Activated T-helper 1 cell treated with Interleukin-2 at 50 U/mL for 16 hours (primary cell): Measurements from ENCODE around the gene ADAM15.

ENCODE experiments used
- DNase-seq: peaks from one replicate; pipeline ENCODE4 v3.0.0-alpha.2; 2020; ENCODE audit warnings: low read depth

The ADAM15 gene

DNA sequence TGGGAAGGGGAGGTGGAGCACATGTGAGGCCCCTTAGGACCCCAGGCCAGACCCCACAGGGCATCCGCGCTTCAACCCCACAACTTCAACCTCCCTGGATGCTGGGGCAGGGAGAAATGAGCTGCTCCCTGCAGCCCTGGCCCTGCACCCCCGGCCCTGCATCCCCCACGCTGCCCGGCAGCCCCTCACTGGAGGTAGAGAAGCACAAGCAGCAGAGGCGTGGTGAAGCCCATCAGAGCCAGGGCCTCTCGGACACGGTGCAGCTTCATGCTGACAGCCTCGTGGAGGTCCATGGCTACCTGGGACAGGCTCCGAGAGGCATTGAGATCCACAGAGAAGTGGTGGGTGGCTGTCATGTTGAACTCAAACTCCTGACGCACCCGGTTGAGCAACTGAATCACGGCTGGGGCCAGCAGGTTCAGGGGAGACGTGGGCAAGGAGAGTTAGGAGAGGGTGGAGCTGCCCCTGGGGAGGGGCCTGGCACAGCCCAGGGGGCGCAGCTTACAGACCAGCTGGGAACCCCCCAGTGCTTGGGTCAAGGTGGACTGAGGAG lies 20.8 kb upstream of the ADAM15 start:
- DNase-seq = no peak

DNA sequence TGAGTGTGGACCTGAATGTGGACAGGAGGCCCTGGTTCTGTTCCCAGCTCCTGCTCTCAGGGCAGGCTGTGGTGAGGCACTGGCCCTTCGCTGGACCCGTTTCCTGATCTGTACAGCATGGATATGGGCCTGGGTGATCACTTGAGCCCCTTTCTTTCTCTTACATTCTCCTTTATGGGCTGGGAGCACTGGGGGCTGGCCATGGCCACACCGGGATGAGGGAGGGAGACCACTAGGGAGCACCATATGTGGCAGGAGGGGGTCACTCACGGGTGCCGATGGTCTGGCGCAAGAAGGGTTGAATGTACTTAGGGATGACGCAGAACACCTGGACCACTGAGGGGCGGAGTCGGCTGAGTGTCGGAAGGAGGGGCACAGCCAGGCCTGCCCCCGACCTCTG lies 20.2 kb upstream of the ADAM15 start:
- no peak for DNase-seq

DNA sequence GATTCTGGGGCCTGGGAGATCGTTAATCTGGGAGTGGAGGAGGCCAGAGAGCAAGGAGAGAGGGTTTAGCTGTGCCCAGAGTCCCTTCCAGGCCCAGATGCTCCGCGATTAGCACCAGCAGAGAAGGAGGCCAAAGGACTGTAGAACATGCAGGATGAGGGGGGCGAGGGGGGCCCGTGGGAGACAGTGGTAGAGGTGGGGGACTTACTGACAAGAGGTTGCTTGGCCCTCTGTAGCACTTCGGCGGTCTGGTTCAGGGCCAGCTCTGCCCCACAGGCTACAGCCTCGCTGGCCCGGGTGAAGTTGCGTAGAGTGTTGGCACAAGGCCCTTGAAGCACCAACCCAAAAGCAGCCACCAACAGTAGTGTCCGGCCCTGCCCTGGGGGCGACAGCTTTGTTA lies 18.2 kb upstream of the ADAM15 start:
- no peak for DNase-seq

DNA sequence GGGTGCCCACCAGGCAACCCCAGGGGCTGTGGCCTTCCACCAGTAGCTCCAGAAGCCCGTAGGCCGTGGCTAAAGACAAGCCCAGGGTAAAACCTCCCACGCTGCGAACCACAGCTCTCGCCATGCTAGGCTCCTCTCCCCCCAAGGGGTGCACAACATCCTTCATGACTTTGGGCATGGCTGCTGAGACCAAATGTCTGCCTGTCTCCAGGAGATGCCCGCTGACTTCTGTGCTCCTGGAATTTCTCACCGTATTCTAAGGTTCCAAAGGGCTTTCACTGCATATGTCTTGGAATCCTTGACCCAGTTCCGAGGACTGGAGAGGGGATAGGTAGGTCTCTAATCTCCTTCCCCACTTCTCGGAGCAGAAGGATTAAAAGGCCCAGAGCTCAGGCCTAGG lies 17.6 kb upstream of the ADAM15 start, which contains the start of the genes DCST1 and DCST2:
Gene DCST1, plus strand, starts transcription at position 301 of the 400 bp plus-strand sequence. CDS start 213 bp downstream, outside the sequence.
Gene DCST2, minus strand, starts transcription at position 258 of the 400 bp plus-strand sequence. Its CDS starts 80 bp downstream, at position 178.
- DNase-seq = no peak

DNA sequence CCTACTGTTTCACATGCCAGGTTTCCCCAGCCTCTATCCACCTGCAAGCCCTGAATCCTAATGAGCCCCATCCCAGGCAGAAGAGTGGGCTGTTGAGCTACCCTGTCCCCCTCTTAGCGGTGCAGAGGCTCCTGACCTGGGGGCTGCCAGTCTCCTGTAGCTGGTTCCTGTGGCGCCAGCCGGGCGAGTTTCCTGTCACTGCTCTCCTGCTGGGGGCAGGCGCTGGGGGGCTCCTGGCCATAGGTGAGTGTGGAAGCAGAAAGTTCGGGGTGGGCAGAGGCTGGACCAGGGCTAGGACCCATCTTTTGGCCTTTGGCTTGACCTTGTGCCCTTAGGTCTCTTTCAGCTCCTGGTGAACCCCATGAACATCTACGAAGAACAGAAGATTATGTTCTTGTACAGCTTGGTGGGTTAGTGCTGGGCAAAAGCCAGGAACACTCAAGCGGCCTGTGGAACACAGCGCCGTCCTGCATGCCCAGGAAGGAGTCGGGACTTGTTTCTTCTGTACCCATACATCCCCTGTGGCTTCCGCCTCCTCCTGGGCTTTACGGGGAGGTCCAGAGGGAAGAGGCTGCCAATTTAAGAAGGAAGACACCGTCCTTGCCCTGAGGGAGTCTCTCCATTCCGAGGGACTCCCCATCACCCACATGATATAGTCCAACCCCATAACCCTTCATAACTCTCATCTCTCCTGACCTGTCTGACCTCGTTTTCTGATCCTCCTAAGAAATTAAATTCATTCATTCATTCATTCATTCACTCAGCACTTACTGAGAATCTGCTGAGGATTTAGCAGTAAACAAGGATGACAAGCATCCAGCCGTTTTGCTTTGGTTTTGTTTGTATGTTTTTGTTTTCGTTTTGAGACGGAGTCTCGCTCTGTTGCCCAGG lies 16.6 kb upstream of the ADAM15 start:
- DNase-seq = no peak

DNA sequence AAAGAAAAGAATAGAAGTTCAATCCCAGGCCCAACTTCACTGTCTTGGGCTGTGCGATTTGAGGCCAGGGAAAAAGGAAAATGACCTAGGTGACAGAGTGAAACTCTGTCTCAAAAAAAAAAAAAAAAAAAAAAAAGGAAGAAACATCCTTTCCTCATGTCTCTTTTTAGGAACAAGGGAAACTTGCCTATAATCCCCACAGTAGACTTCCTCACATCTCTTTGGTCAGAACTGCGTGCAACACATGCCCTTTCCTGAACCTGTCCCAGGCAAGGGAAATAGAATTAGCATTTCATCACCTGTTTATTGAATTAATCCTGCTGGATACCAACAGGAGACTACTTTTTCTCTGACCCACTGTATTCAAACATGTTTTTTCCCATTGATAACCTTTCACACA lies 15.2 kb upstream of the ADAM15 start:
- DNase-seq = no peak

DNA sequence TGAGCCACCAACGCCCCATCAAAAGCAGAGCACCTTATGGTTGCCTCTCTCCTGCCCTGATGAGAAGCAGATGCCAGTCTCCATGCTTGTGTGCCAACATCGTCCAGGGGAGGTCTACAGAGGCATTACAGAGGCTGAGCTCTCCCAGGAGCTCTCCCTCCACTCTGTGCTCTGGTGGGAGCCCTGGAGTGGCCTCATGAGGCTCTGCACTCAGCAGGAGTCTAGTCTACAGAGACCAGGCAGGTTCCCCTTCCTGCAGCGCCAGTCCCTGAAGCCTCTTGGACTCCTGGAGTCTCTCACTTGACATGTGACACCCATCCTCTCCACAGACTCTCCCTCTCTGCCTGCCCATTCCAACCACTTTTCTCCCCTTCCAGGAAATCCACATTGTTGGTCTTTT lies 14.1 kb upstream of the ADAM15 start:
- DNase-seq = no peak

DNA sequence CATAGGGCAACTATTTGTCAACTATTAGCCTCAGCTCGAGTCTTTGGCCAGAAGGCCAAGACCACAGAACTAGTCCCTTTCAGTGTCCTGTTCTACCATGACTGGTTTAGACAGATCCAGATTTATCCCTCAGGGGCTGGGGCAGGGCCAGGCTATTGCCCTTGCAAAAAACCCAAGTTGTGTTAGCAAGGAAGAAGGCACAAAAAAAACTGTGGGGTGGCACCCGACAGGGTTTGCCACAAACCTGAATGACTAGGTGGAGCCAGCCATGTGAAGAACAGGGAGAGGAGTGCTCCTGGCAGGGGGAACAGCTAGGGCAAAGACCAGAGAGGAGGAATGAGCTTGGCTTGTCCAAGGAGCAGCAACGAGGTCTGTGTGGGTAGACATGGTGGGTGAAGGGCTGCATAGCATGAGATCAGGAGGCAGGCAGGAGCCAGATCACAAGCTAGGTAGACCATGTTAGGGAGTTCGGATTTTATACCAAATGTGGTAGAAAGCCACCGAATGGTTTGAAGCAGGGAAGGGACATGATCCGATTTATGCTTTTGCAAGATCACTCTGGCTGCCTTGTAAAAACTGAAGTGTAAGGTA lies 13.2 kb upstream of the ADAM15 start:
- DNase-seq = no peak

DNA sequence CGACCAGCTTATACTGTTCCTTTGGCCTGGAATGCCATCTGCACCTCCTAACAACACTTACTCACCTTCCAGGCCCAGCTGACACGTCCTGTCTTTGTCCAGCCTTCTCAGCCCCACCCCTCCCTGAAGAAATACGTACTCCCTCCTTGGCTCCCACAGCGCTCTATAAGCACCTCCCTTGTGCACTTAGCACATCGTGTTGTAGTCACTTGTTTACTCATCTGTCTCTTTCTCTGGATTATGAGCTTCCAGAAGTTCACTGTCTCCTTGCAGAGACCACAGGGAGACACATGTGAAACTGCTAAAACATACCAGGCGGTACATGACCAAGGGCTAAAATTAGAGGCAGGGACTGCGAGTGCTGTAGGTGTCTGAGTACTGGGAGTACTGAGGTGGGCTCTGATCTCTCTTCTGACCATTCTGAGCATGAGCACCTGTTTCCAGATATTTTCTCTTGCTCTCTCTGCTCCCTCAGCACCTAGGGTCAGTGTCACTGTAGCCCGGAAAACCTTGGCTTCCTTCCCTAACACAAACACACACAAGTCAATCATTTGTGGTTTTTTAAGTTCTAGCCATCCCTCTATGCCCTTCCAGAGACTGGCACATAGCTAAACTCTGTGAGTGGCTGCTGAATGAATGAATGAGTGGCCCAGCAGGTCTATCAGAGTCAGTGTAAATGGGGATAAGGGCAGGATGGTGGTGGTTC lies 12.4 kb upstream of the ADAM15 start:
- DNase-seq = no peak

DNA sequence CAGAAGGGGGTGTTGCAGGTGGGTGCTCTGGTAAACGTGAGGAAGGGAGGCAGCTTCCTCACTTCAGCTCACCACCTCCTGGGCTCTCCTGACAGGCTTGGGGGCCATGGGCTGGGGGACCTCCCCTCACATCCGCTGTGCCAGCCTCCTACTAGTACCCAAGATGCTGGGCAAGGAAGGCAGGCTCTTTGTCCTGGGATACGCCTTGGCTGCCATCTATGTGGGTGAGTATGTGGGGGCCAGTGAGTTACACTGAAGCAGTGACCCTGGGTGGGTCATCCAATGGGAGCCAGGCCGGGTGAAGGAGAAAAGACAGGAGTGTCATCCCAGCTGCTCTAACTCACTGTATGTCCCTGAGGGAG lies 11.8 kb upstream of the ADAM15 start:
- no peak for DNase-seq

DNA sequence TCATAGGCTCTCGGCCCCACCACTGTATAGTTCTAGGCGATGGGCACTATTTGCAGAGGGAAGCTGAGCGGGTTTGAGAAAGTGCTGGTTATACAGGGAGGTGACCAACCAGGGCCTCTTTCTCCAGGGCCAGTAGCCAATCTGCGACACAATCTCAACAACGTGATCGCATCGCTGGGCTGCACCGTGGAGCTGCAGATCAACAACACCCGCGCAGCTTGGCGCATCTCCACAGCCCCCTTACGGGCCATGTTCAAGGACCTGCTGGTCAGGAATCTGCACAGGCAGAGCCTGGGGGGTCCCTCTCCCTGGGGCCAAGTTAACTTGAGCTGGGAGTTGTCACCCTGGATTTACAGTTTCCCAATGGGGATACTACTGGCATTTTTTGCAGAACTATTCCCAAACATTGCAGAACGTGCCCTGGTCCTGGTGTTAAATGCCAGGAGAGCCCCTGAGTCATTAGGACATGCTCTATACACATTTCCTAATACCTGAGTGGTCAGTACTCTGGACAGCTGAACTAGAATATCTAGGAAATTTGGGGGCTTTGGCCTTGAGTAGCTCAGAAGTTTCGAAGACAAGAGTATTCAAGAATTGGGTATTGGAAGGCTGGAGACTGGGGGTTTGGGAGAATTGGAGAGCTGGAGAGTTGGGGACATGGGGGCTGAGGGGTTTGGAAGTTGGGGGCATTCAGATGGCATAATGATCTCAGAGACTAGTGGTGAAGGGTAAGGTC lies 10.6 kb upstream of the ADAM15 start:
- no peak for DNase-seq

DNA sequence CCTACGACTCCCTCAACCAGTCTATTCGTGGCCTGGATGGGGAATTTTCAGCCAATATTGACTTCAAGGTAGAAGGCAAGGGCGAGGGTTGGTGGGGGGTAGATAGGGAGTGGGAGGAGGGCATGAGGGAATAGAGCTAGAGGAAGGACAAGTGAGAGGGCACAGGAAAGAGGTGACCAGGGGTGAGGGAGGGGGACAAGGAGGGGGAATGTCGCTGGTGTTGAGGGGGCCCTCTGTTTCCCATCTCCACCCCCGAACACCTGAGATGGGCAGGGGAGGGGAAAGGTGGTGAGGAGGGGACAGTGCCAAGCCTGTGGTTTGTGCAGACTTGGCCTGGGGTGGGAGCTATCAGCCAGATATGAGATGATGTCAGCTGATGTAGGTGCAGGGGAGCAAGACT lies 8.3 kb upstream of the ADAM15 start:
- no peak for DNase-seq

DNA sequence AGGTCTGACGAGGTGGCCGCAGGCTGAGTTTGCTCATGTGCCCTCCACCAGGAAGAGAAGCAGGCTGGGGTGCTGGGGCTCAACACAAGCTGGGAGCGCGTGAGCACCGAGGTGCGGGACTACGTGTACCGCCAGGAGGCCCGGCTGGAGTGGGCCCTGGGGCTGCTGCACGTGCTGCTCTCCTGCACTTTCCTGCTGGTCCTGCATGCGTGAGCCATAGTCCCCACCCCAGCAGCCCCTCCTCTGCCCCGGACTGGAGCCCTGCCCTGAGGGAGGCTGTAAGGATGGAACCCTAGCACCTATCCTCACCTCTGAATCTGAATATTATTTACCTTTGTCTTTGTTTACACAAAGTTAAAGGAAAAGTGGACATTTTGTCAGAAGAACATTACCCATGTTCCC lies 7.8 kb upstream of the ADAM15 start:
- no peak for DNase-seq

DNA sequence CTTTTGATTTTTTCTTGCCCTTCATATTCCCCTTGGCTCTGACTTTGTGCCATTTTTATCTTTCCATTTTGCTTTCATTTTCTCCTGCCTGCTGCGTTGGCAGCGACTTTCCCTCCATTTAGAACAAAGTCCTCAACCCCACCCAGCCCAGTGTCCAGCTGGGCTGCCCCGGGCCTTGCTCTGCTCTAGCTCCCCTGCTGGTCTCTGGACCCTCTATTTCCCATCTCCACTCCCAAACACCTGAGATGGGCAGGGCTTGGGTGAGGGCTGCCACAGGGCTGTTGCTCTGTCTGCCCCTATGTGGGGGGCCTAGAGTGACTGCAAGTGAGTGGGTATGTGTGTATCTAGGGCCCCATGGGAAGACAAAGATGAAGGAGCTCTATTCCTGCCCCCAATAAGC lies 7.3 kb upstream of the ADAM15 start:
- no peak for DNase-seq

DNA sequence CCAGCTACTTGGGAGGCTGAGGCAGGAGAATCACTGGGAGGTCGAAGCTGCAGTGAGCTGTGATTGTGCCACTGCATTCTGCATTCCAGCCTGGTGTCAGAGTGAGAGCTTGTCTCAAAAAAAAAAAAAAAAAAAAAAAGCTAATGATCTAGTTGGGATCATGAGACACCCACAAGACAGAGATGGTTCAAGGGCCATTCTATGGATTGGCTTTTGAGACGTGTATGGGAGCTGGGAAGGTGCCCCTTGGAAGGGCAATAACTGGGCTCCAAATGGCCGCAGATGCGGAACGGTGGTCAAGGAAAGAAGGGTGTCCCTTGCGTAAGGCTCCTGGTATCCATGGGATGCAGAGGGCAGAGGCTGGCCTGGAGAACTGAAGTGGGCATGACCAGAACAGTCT lies 6.8 kb upstream of the ADAM15 start:
- no peak for DNase-seq

DNA sequence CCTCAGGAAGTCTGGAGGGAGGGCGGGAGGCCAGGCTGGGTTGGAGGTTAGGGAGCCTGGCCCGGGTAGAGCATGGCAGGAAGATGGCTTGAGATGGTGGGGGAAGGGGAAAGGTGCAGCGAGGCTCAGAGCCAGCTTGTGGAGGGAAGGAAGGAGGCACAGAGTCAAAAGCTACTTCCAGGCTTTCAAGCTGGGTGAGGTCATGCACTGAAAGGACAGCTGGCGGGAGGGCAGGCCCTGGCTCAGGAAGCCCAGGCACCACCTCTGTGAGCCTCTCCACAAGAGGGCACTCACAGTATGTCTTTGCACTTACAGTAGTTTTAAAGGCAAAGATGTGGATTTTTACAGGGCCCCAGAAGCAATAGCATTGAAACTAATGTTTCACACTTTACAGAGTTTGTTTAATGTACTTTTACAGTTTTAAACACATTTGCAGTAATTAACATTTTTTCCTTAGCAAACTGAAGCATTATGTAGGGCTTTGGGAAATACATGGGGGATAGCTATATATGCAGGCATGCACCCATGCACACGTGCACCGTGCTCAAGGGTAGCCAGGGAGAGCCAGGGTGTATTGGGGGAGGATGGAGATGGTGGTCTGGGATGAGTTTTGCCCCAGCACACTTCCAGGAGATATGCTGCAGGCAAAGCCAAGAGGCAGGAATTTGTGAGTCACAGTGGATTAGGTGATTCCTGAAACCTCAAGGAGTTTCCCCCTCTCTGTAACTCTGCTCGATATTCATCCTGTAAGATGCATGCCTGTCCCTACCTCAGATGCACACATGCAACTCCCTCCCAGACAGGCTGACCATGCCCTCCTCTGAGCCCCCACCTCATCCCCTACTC lies 6.1 kb upstream of the ADAM15 start:
- DNase-seq = no peak

DNA sequence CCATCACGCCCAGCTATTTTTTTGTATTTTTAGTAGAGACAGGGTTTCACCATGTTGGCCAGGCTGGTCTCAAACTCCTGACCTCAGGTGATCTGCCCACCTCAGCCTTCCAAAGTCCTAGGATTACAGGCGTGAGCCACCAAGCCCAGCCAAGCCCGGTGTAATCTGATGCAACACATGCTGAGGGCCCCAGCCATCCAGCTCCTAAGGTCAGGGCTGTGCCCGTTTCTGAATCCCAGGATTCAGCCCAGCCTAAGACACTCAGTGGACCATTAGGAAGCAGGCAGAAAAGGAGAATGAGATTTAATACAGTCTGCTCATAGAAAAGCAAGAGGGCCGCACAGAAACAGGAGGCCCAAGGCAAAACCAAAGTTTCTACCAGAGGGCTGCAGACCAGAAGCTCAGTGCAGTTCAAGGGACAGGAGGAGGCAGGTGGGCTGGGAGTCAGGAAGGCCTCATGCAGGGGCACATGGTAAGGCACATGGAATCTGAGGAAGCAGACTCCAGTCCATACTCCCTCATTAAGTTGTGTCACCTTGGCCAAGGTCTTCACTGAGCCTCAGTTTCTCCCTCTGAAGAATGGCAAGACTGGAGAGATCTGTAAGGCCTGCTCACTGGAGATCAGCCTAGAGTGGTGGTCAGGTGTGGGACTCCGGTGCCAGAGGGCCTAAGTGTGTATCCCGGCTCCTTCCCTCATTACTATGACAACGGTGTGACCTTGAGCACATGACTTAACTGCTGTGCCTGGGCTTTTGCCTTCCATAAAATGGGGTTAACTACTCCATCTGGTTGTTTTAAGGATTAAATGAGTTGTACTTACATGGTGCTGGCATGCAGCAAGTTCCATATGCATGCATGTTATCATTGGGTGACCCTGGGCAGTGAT lies 2.4 kb upstream of the ADAM15 start:
- DNase-seq = no peak

DNA sequence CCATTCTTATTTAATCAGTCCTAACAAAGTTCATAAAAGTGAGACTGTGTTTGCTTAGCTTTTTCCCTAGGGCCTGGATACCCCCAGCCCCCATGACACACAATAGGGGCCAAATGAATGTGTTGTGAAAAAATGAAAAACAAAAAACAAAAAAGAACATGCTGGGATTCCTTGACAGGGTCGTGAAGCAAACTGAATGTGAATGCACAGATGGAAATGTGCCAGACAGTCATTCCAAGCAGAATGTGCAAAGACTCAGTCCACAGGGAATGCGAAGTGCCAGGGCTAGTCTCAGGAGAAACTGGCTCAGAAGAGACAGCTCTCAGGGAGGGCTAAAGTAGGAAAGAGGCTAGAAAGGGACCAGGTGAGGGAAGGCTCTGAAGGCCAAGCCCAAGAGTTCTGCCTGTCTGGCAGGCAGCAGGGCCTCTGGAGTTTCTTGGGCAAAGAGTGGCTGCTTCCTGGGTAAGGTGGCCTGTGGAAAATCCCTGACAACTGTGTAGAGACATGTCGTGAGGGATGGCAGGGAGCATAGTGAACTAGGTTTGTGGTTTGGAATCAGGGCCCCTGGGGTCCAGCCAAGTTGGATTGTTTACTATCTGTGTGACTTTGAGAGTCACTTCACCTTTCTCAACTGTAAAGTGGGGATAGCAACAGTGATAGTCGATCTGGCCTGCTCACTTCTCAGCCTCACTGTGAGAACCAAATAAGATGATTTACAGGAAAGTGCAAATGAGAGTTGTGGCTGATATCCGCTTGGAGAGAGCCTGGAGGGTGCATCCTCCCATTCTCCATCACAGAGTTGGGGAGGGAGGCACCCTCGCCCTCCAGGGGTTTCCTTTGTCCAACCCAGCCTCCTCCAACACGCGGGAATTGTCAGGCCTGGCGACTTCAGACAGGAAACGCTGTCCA lies 1.2 kb upstream of the ADAM15 start:
- DNase-seq = no peak

DNA sequence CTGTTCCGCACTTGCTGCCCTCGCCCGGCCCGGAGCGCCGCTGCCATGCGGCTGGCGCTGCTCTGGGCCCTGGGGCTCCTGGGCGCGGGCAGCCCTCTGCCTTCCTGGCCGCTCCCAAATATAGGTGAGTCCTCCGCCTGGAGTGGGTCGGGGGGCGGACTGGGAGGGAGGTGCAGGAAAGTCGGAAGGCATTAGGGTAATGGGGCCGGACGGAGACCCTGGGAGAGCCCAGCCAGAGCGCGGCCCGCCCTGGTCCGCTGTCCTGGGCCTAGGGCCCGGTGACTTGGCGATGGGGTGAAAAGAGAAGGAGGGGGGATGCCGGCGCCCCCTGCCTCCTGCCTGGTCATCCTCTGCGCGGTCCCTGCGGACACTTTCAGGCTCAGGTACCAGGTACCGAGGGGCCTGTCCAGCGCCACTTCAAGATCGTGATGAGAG lies 243 bp downstream of the ADAM15 start:
- no peak for DNase-seq
